Measurements from ENCODE around the gene FAM47E. TPM values are rescaled to one million over a fixed set of nuclear protein-coding genes. Genes with fewer than 3 reads are reported as not detected.

FAM47E gene, protein sequence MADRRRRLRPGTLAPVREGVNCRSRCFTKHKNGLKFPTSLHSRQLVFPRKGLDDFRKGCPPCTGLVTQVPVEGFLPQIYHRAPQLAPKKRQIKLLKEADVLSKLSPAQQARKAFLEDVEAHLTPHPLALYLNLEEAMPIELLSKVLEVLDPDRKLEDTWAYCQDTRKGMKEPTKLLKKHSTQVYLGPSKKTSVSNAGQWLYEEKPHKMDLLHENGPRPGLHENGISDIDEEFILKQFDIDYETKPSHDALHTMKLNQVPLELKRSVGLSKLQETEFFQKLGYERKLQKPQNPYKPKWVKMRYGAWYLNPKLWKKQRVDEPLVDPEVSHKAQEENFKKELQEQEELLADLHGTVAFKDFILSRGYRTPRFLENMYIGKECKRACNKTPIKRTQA
- polyA plus RNA-seq (0.16 to 0.29 TPM (median 0.28 TPM) in 3 replicates), polyA minus RNA-seq (0.10 TPM in 1 of 3 replicates, not detected in the others)
- not detected for polyA plus RNA-seq (2011; ENCODE audit: low read depth)
- 0.16 TPM in 1 of 2 replicates, not detected in the other for polyA plus RNA-seq (2011; cell fraction: cytosol; rRNA removed)
- polyA plus RNA-seq (2011; cell fraction: nucleus; rRNA removed): 0.05 and 0.48 TPM in 2 replicates
- polyA plus RNA-seq (2012; ENCODE audit: low replicate concordance): 0.39 TPM in 1 of 2 replicates, not detected in the other
- not detected for polyA minus RNA-seq (2011; cell fraction: cytosol; rRNA and poly(A)+ RNA removed)
- polyA minus RNA-seq (2011; cell fraction: nucleus; rRNA and poly(A)+ RNA removed): not detected in 2 replicates

GRCh38 chr4:76251441-76252270 lies at the start of gene FAM47E:
FAM47E (plus strand) TSS chr4:76251721; CDS start chr4:76251747, 26 bp downstream.
- Histone ChIP-seq H3K9me1 (ENCODE audit: control insufficient read depth, extremely low read depth, insufficient read depth, low read length) (no peaks in the 10 kb centered on the region), H3K9ac (ENCODE audit: control insufficient read depth, extremely low read depth, insufficient read depth, low read length) (no peak within 1 kb of the TSS), H3K4me2 (ENCODE audit: control insufficient read depth, extremely low read depth, insufficient read depth, low read depth, low read length) (peak within 1 kb of the TSS; percentile 81), H2AFZ (ENCODE audit: control insufficient read depth, low read length) (peak within 1 kb of the TSS; percentile 49), H3K9me3 (ENCODE audit: control insufficient read depth, low read depth, low read length) (no peaks in the 10 kb centered on the region), H3K27me3 (ENCODE audit: control insufficient read depth, extremely low read depth, insufficient read depth, low read length) (peaks cover 52% of the 10 kb centered on the region), H3K36me3 (ENCODE audit: control insufficient read depth in 2 of 2, extremely low read depth in 1 of 2, insufficient read depth in 2 of 2, low read length in 2 of 2) (no peaks in the 10 kb centered on the region), H3K27ac (ENCODE audit: control insufficient read depth, insufficient read depth, low read length) (no peak within 1 kb of the TSS), H3K4me1 (ENCODE audit: control insufficient read depth, extremely low read depth, insufficient read depth, low read length) (peaks cover 10% of the 10 kb centered on the region), H3K79me2 (ENCODE audit: control insufficient read depth, insufficient read depth, low read length) (no peaks in the 10 kb centered on the region), H4K20me1 (ENCODE audit: control insufficient read depth, extremely low read depth, insufficient read depth, low read length) (peaks cover 2% of the 10 kb centered on the region), H3K4me3 (ENCODE audit: control insufficient read depth in 2 of 3, extremely low read depth in 1 of 3, insufficient read depth in 2 of 3, low read depth in 1 of 3, low read length in 3 of 3) (peak within 1 kb of the TSS; percentile 44 to 78 (median 47))
- dilution Hi-C loops (cut with MboI; ENCODE audit: extremely low pct_ligation_motif_present, low sequenced_read_pairs): no loop called here
- DNase-seq (ENCODE audit: low read depth, low spot score): no peak
- TF ChIP-seq CTCF (optimal IDR thresholded peaks at IDR 0.05 in 1 of 3, IDR thresholded peaks at IDR 0.05 in 1 of 3, conservative IDR thresholded peaks at IDR 0.05 in 1 of 3; ENCODE audit: extremely low read depth in 1 of 3, insufficient read depth in 2 of 3, low read length in 3 of 3): peak in 2 of 3 experiments; percentile 48 to 53
- TF ChIP-seq EZH2 (IDR thresholded peaks at IDR 0.05; ENCODE audit: low read length): peak; percentile 69
- FAIRE-seq: peak; percentile 36

DNA sequence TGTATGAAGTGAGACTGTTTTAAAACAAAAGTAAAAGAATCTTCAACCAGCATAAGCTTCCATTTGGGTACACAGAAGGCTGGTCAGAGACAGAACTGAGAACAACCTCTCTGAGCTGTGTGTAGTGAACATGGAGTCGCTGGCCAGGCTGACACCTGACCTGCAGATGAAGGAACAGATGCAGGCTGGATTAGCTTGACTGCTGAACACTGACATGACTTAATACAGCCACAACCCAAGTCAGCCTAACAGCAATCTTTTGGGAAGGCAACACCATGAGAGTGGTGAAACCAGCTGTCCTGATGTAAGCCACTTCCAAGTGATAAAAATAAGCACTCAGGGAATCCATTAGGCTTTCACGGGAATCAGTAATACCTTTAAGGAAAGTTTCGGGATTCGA lies 48.0 kb upstream of the FAM47E start:
- no peak overlapping the region for H2AFZ ChIP-seq (ENCODE audit: control insufficient read depth, low read length)
- H3K27me3 ChIP-seq (ENCODE audit: control insufficient read depth, extremely low read depth, insufficient read depth, low read length): no peaks in the 10 kb centered on the region
- no peak overlapping the region for H3K4me2 ChIP-seq (ENCODE audit: control insufficient read depth, extremely low read depth, insufficient read depth, low read depth, low read length)
- peaks cover 54% of the 10 kb centered on the region for H3K79me2 ChIP-seq (ENCODE audit: control insufficient read depth, insufficient read depth, low read length)
- no peak overlapping the region for H3K9ac ChIP-seq (ENCODE audit: control insufficient read depth, extremely low read depth, insufficient read depth, low read length)
- no peak overlapping the region for H3K27ac ChIP-seq (ENCODE audit: control insufficient read depth, insufficient read depth, low read length)
- H3K4me1 ChIP-seq (ENCODE audit: control insufficient read depth, extremely low read depth, insufficient read depth, low read length): peaks cover 13% of the 10 kb centered on the region
- TF ChIP-seq CTCF (optimal IDR thresholded peaks at IDR 0.05 in 1 of 3, IDR thresholded peaks at IDR 0.05 in 1 of 3, conservative IDR thresholded peaks at IDR 0.05 in 1 of 3; ENCODE audit: extremely low read depth in 1 of 3, insufficient read depth in 2 of 3, low read length in 3 of 3) (no peak), EZH2 (IDR thresholded peaks at IDR 0.05; ENCODE audit: low read length) (no peak)
- H3K9me1 ChIP-seq (ENCODE audit: control insufficient read depth, extremely low read depth, insufficient read depth, low read length): no peaks in the 10 kb centered on the region
- DNase-seq (ENCODE audit: low read depth, low spot score) (no peak), FAIRE-seq (no peak)
- H3K36me3 ChIP-seq (ENCODE audit: control insufficient read depth in 2 of 2, extremely low read depth in 1 of 2, insufficient read depth in 2 of 2, low read length in 2 of 2): peaks cover 0 to 2% of the 10 kb centered on the region in 2 experiments
- no peak overlapping the region for H3K4me3 ChIP-seq (ENCODE audit: control insufficient read depth in 2 of 3, extremely low read depth in 1 of 3, insufficient read depth in 2 of 3, low read depth in 1 of 3, low read length in 3 of 3)
- no peaks in the 10 kb centered on the region for H3K9me3 ChIP-seq (ENCODE audit: control insufficient read depth, low read depth, low read length)
- no peaks in the 10 kb centered on the region for H4K20me1 ChIP-seq (ENCODE audit: control insufficient read depth, extremely low read depth, insufficient read depth, low read length)
- dilution Hi-C loops (cut with MboI; ENCODE audit: extremely low pct_ligation_motif_present, low sequenced_read_pairs): no loop called here

Measured in keratinocyte (primary cell).